IMR-90 (cell line): Measurements from ENCODE around the gene CD36. TPM values are rescaled to one million over a fixed set of nuclear protein-coding genes. Genes with fewer than 3 reads are reported as not detected.

Experiments used
- ATAC-seq: fragments of 200-7000 bp; cut with Tn5 transposase; 2 replicates; pipeline ENCODE4 v1.9.1; 2020; ENCODE audit warnings: low read depth, mild to moderate bottlenecking, moderate library complexity
- BruUV-seq: library from RNA; stranded (reverse); fragments of 400-500 nt; replicated peaks from 2 replicates; lab custom pipeline; 2021; lab: Mats Ljungman, UMichigan
- CTCF ChIA-PET: fragments of 300-600 bp; formaldehyde crosslinking; extraction: SDS; loops from one replicate; lab custom pipeline; 2021; ENCODE audit warnings: antibody characterized with exemption; lab: Yijun Ruan, JAX
- POLR2A ChIA-PET: fragments of 300-600 bp; sonication (Branson Sonifier 250); formaldehyde crosslinking; loops from one replicate; lab custom pipeline; 2022; ENCODE audit warnings: antibody characterized with exemption; ENCODE audit not compliant: unreplicated experiment; lab: Charles Lee
- DNase-seq: peaks from one replicate; pipeline ENCODE4 v3.0.0; 2013
- H2AFZ ChIP-seq: replicated peaks from 2 replicates; pipeline ENCODE3; 2013; ENCODE audit warnings: low read length, mild to moderate bottlenecking; ENCODE audit not compliant: poor library complexity
- H2AK5ac ChIP-seq: 2 replicates; pipeline ENCODE4 v1.6.1; 2013; ENCODE audit warnings: low read depth, low read length, inconsistent platforms
- H2AK9ac ChIP-seq: replicated peaks from 2 replicates; pipeline ENCODE3; 2013; ENCODE audit warnings: mild to moderate bottlenecking, low read depth, low read length, moderate library complexity; ENCODE audit not compliant: poor library complexity
- H2BK120ac ChIP-seq: 2 replicates; pipeline ENCODE4 v1.6.1; 2013; ENCODE audit warnings: low read depth, low read length, inconsistent platforms
- H2BK15ac ChIP-seq: 3 replicates; pipeline ENCODE4 v1.6.1; 2013; ENCODE audit warnings: low read depth, low read length, inconsistent platforms
- H2BK20ac ChIP-seq: 2 replicates; pipeline ENCODE4 v1.6.1; 2013; ENCODE audit warnings: low read depth, mild to moderate bottlenecking, inconsistent platforms, low read length, moderate library complexity
- H2BK5ac ChIP-seq: 2 replicates; pipeline ENCODE4 v1.6.1; 2013; ENCODE audit warnings: mild to moderate bottlenecking, low read depth, low read length, inconsistent platforms; ENCODE audit not compliant: poor library complexity, severe bottlenecking
- H3K14ac ChIP-seq: replicated peaks from 2 replicates; pipeline ENCODE4 v1.6.1; 2013; ENCODE audit warnings: low read depth, low read length, inconsistent platforms
- H3K18ac ChIP-seq: 2 replicates; pipeline ENCODE4 v1.6.1; 2013; ENCODE audit warnings: low read depth, low read length, control low read depth
- H3K23ac ChIP-seq: 2 replicates; pipeline ENCODE4 v1.6.1; 2013; ENCODE audit warnings: low read depth, low read length, inconsistent platforms
- H3K27ac ChIP-seq: 2 replicates; pipeline ENCODE4 v1.5.1; 2013; ENCODE audit warnings: mild to moderate bottlenecking, control low read depth, low read length; ENCODE audit not compliant: insufficient read depth
- H3K27me3 ChIP-seq: 2 replicates; pipeline ENCODE4 v1.6.1; 2013; ENCODE audit warnings: low read length; ENCODE audit not compliant: control insufficient read depth, insufficient read depth
- H3K36me3 ChIP-seq: 2 replicates; pipeline ENCODE4 v1.6.1; 2013; ENCODE audit warnings: low read length, mixed read lengths; ENCODE audit not compliant: control insufficient read depth, insufficient read depth
- H3K4ac ChIP-seq: 2 replicates; pipeline ENCODE4 v1.6.1; 2013; ENCODE audit warnings: low read depth, low read length, inconsistent platforms
- H3K4me1 ChIP-seq: 2 replicates; pipeline ENCODE4 v1.6.1; 2013; ENCODE audit warnings: low read length, mixed read lengths; ENCODE audit not compliant: control insufficient read depth, insufficient read depth
- H3K4me2 ChIP-seq: 2 replicates; pipeline ENCODE4 v1.6.1; 2013; ENCODE audit warnings: low read depth, mild to moderate bottlenecking, control low read depth, low read length, moderate library complexity
- H3K4me3 ChIP-seq: 2 replicates; pipeline ENCODE4 v1.5.1; 2013; ENCODE audit warnings: low read depth, mild to moderate bottlenecking, control low read depth, low read length, moderate library complexity; ENCODE audit not compliant: insufficient read depth
- H3K56ac ChIP-seq: 2 replicates; pipeline ENCODE4 v1.6.1; 2013; ENCODE audit warnings: low read length, inconsistent platforms; ENCODE audit not compliant: insufficient read depth; ENCODE audit errors: extremely low read depth
- H3K79me1 ChIP-seq, 2 experiments: 2 replicates each; pipeline ENCODE4 v1.6.1; 2013; ENCODE audit warnings: low read length in 2 of 2, inconsistent platforms in 1 of 2, low read depth in 1 of 2
- H3K9ac ChIP-seq: 2 replicates; pipeline ENCODE4 v1.6.1; 2013; ENCODE audit warnings: low read depth, low read length, control low read depth
- H3K9me1 ChIP-seq: 2 replicates; pipeline ENCODE4 v1.6.1; 2013; ENCODE audit warnings: low read length, inconsistent platforms; ENCODE audit not compliant: insufficient read depth
- H3K9me3 ChIP-seq: 2 replicates; pipeline ENCODE4 v1.6.1; 2013; ENCODE audit warnings: low read length; ENCODE audit not compliant: control insufficient read depth, insufficient read depth
- H4K20me1 ChIP-seq: 2 replicates; pipeline ENCODE4 v1.6.1; 2013; ENCODE audit warnings: low read length, inconsistent platforms; ENCODE audit not compliant: insufficient read depth
- H4K5ac ChIP-seq: 2 replicates; pipeline ENCODE4 v1.6.1; 2013; ENCODE audit warnings: mild to moderate bottlenecking, low read depth, low read length, control low read depth
- H4K8ac ChIP-seq, 2 experiments: 2 replicates each; pipeline ENCODE4 v1.6.1; 2013; ENCODE audit warnings: low read depth in 2 of 2, low read length in 2 of 2, control low read depth in 1 of 2, inconsistent platforms in 1 of 2
- H4K91ac ChIP-seq: 2 replicates; pipeline ENCODE4 v1.6.1; 2013; ENCODE audit warnings: low read depth, low read length, inconsistent platforms; ENCODE audit not compliant: insufficient read depth
- BHLHE40 ChIP-seq: fragments of 150-350 bp; IDR thresholded peaks from 2 replicates; pipeline ENCODE4 v1.6.1; 2016; ENCODE audit warnings: mild to moderate bottlenecking, low read depth, low read length
- CEBPB ChIP-seq: IDR thresholded peaks from 2 replicates; pipeline ENCODE4 v1.6.1; 2012; ENCODE audit warnings: low read depth, low read length, improper control_type of control experiment
- CHD1 ChIP-seq: IDR thresholded peaks from 2 replicates; pipeline ENCODE4 v1.6.1; 2012; ENCODE audit warnings: low read depth, low read length, improper control_type of control experiment
- FOS ChIP-seq: fragments of 150-350 bp; IDR thresholded peaks from 2 replicates; pipeline ENCODE4 v1.6.1; 2016; ENCODE audit warnings: low read depth, low read length
- MAFK ChIP-seq: IDR thresholded peaks from 2 replicates; pipeline ENCODE4 v1.6.1; 2012; ENCODE audit warnings: low read depth, low read length, improper control_type of control experiment
- MAZ ChIP-seq: IDR thresholded peaks from 2 replicates; pipeline ENCODE4 v1.6.1; 2012; ENCODE audit warnings: low read depth, mild to moderate bottlenecking, low read length, improper control_type of control experiment, moderate library complexity, borderline replicate concordance
- MXI1 ChIP-seq: IDR thresholded peaks from 2 replicates; pipeline ENCODE4 v1.6.1; 2012; ENCODE audit warnings: low read depth, mild to moderate bottlenecking, low read length, moderate library complexity, borderline replicate concordance
- NFE2L2 ChIP-seq: fragments of 150-350 bp; IDR thresholded peaks from 2 replicates; pipeline ENCODE4 v1.6.1; 2016; ENCODE audit warnings: low read depth, mild to moderate bottlenecking, low read length
- POLR2A ChIP-seq: IDR thresholded peaks from 2 replicates; pipeline ENCODE4 v1.6.1; 2012; ENCODE audit warnings: mild to moderate bottlenecking, low read depth, low read length
- RAD21 ChIP-seq: IDR thresholded peaks from 2 replicates; pipeline ENCODE4 v1.6.1; 2012; ENCODE audit warnings: low read length, improper control_type of control experiment
- RCOR1 ChIP-seq: IDR thresholded peaks from 2 replicates; pipeline ENCODE4 v1.6.1; 2012; ENCODE audit warnings: mild to moderate bottlenecking, low read length, improper control_type of control experiment; ENCODE audit not compliant: insufficient replicate concordance
- RFX5 ChIP-seq: IDR thresholded peaks from 2 replicates; pipeline ENCODE4 v1.8.0; 2012; ENCODE audit warnings: low read depth, mild to moderate bottlenecking, low read length, moderate library complexity
- SMC3 ChIP-seq: fragments of 150-350 bp; IDR thresholded peaks from 2 replicates; pipeline ENCODE4 v1.6.1; 2016; ENCODE audit warnings: low read depth, mild to moderate bottlenecking, antibody characterized with exemption, low read length, moderate library complexity
- WGBS, 2 experiments: methylation state at CpG; one replicate each; pipeline versions ENCODE4 v1.1.5 to v1.1.7; 2013; ENCODE audit warnings: missing lambda C conversion rate in 2 of 2; ENCODE audit not compliant: insufficient read length in 1 of 2; ENCODE audit errors: extremely low coverage in 2 of 2; 5-methylcytosine and 5-hydroxymethylcytosine counted together
- dilution Hi-C: fragments of 300-500 bp; cut with HindIII; formaldehyde crosslinking; loops from one replicate; pipeline ENCODE4 v1.14.3; 2018; ENCODE audit warnings: low sequenced_read_pairs; ENCODE audit not compliant: unreplicated experiment
- in situ Hi-C: fragments of 300-500 bp; cut with MboI; formaldehyde crosslinking; loops from 3 replicates; pipeline ENCODE4 v1.14.3; 2019; ENCODE audit warnings: low sequenced_read_pairs, inconsistent platforms, mixed read lengths
- intact Hi-C: fragments of 100-400 bp; cut with micrococcal nuclease; formaldehyde crosslinking; loops from 2 replicates; pipeline ENCODE4 v1.10.0; 2022
- polyA plus RNA-seq, 3 experiments: library from polyadenylated mRNA; depleted of rRNA; stranded (reverse); fragments of >200 nt; gene quantifications; 2 replicates each; pipeline ENCODE4 v1.2.3, GENCODE V29; 2012; ENCODE audit warnings: low replicate concordance in 1 of 3
- total RNA-seq: library from RNA; depleted of rRNA; stranded (reverse); fragments of >200 nt; gene quantifications from 2 replicates; pipeline ENCODE4 v1.2.3, GENCODE V29; 2012
- TF ChIP-seq, protein P1 (sequence below): conservative IDR thresholded peaks from 2 replicates; pipeline ENCODE4 v1.5.1; 2012; ENCODE audit warnings: mild to moderate bottlenecking, low read depth, low read length, improper control_type of control experiment
- TF ChIP-seq, protein P2 (sequence below): fragments of 150-350 bp; IDR thresholded peaks from 2 replicates; pipeline ENCODE4 v1.6.1; 2017; ENCODE audit warnings: mild to moderate bottlenecking, antibody characterized with exemption, low read length, low read depth

Gene CD36
- total and polyA plus RNA-seq, 2 of the 4 experiments (the other 2 are of a cell fraction) = 0.19 to 0.54 TPM

DNA sequence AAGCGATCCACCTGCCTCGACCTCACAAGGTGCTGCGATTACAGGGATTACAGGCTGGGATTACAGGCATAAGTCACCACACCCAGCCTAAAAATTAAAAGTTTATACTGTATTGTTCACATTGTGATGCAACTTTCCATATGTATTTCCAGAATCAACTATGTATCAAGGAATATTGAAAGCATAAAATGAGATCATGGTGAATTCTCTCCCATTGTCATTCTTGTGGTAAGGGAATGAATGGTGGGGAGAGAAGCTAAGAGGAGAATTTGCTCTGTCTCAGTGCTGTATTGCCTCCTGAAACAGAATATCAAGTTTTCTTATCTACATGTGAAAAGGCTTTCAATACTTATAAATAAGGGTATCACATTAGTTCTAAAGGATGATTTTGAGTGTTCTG lies 81.7 kb downstream of the CD36 start:
- H3K36me3 ChIP-seq = no peaks in the 10 kb centered on the region
- no peak overlapping the region for H3K9ac ChIP-seq
- no peak overlapping the region for H4K5ac ChIP-seq
- H3K23ac ChIP-seq = no peak overlapping the region
- BruUV-seq = no TSS peak
- TF ChIP-seq, protein P1, sequence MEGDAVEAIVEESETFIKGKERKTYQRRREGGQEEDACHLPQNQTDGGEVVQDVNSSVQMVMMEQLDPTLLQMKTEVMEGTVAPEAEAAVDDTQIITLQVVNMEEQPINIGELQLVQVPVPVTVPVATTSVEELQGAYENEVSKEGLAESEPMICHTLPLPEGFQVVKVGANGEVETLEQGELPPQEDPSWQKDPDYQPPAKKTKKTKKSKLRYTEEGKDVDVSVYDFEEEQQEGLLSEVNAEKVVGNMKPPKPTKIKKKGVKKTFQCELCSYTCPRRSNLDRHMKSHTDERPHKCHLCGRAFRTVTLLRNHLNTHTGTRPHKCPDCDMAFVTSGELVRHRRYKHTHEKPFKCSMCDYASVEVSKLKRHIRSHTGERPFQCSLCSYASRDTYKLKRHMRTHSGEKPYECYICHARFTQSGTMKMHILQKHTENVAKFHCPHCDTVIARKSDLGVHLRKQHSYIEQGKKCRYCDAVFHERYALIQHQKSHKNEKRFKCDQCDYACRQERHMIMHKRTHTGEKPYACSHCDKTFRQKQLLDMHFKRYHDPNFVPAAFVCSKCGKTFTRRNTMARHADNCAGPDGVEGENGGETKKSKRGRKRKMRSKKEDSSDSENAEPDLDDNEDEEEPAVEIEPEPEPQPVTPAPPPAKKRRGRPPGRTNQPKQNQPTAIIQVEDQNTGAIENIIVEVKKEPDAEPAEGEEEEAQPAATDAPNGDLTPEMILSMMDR = no peak
- TF ChIP-seq MAZ = no peak
- no peak for TF ChIP-seq RFX5
- TF ChIP-seq RAD21 = no peak
- TF ChIP-seq RCOR1 = no peak
- no peak for TF ChIP-seq CHD1
- no peak for TF ChIP-seq SMC3
- TF ChIP-seq, protein P2, sequence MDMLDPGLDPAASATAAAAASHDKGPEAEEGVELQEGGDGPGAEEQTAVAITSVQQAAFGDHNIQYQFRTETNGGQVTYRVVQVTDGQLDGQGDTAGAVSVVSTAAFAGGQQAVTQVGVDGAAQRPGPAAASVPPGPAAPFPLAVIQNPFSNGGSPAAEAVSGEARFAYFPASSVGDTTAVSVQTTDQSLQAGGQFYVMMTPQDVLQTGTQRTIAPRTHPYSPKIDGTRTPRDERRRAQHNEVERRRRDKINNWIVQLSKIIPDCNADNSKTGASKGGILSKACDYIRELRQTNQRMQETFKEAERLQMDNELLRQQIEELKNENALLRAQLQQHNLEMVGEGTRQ = no peak
- no peak for TF ChIP-seq MXI1
- no peak for TF ChIP-seq CEBPB
- no peak for TF ChIP-seq MAFK
- TF ChIP-seq NFE2L2 = no peak
- TF ChIP-seq POLR2A = no peak
- no peak for TF ChIP-seq FOS
- TF ChIP-seq BHLHE40 = no peak
- peaks cover 3% of the 10 kb centered on the region; the same call in 1 of the 2 replicates for H3K9me1 ChIP-seq
- no peak overlapping the region; the same call in 1 of the 2 replicates for H3K27ac ChIP-seq
- H4K20me1 ChIP-seq = no peaks in the 10 kb centered on the region
- WGBS, 2 experiments = no CpG with 5 or more reads among the region's 3 CpGs
- in situ Hi-C loops (no loop called here), intact Hi-C loops (loop anchor here (5.0 kb wide), 1 partner anchor 197 kb away; the partner anchor contains the start of gene SEMA3C), dilution Hi-C loops (no loop called here)
- no peak overlapping the region for H2AFZ ChIP-seq
- 0 out of 2 replicates have a peak overlapping the region, but pooled peaks have one; percentile 53 for H3K14ac ChIP-seq
- H4K8ac ChIP-seq = peak overlapping the region; percentile 50 to 51; a peak in 3 of 4 replicates
- POLR2A ChIA-PET = interaction anchor here (1.1 kb wide), 1 partner anchor 9 kb away, joined by 3 read pairs; no protein-coding TSS in a partner anchor
- no peak overlapping the region for H3K4me2 ChIP-seq
- H2BK15ac ChIP-seq = peak overlapping the region; percentile 84
- peak overlapping the region; percentile 67 for H3K4ac ChIP-seq
- H3K79me1 ChIP-seq = no peaks in the 10 kb centered on the region
- CTCF ChIA-PET = no interaction called here
- peak overlapping the region; percentile 77; the same call in 1 of the 2 replicates for H2AK5ac ChIP-seq
- no peak overlapping the region for H3K56ac ChIP-seq
- no peak overlapping the region for H2AK9ac ChIP-seq
- DNase-seq = no peak
- no peak for ATAC-seq
- H2BK120ac ChIP-seq = peak overlapping the region; percentile 87
- H3K9me3 ChIP-seq = no peaks in the 10 kb centered on the region
- H3K4me3 ChIP-seq = no peak overlapping the region
- H3K4me1 ChIP-seq = peaks cover 11% of the 10 kb centered on the region
- peak overlapping the region; percentile 75; the same call in 1 of the 2 replicates for H3K18ac ChIP-seq
- peak overlapping the region; percentile 59 for H4K91ac ChIP-seq
- H2BK5ac ChIP-seq = peak overlapping the region; percentile 74
- no peaks in the 10 kb centered on the region for H3K27me3 ChIP-seq
- H2BK20ac ChIP-seq = peak overlapping the region; percentile 83
